Erythroblast (primary cell): ENCODE results near the gene SH3RF1.
"Not testable (repeated sequence)": the region's sequence is repeated elsewhere in the genome, so short reads cannot be mapped to it uniquely, and the experiment has no call there.

ENCODE experiments used
- DNase-seq, 2 experiments: peaks; one replicate each; lab custom pipeline; 2025; lab: John Stamatoyannopoulos, UW
- GATA1 ChIP-seq: IDR thresholded peaks from 2 replicates; pipeline ENCODE4 v1.6.1; 2011; ENCODE audit warnings: low read depth, mild to moderate bottlenecking, control low read depth, low read length, moderate library complexity
- POLR2A ChIP-seq: IDR thresholded peaks from 2 replicates; pipeline ENCODE4 v1.6.1; 2011; ENCODE audit warnings: mild to moderate bottlenecking, low read length

Gene SH3RF1

GRCh38 chr4:169201222-169202144 is 69.3 kb downstream of the SH3RF1 start:
- TF ChIP-seq GATA1 (no peak), POLR2A (no peak)
- no peak for DNase-seq

- no peak for DNase-seq
- TF ChIP-seq GATA1 (no peak), POLR2A (no peak)
These were observed 70.3 kb downstream of the SH3RF1 start for GRCh38 chr4:169200361-169201030.

- no peak for DNase-seq
- TF ChIP-seq POLR2A, result no peak
- no peak for TF ChIP-seq GATA1
These were observed 71.6 kb downstream of the SH3RF1 start for GRCh38 chr4:169199184-169199583.

GRCh38 chr4:169198167-169198566 is 72.6 kb downstream of the SH3RF1 start:
- no peak for DNase-seq
- TF ChIP-seq GATA1 (no peak), POLR2A (no peak)

- not testable (repeated sequence) for DNase-seq
These were observed 73.5 kb downstream of the SH3RF1 start for GRCh38 chr4:169197206-169197605.

- no peak for DNase-seq
- no peak for TF ChIP-seq POLR2A
- no peak for TF ChIP-seq GATA1
These were observed 75.7 kb downstream of the SH3RF1 start for GRCh38 chr4:169195032-169195431.

GRCh38 chr4:169189968-169190367 is 80.8 kb downstream of the SH3RF1 start:
- not testable (repeated sequence) for DNase-seq

GRCh38 chr4:169189372-169189771 is 81.4 kb downstream of the SH3RF1 start:
- TF ChIP-seq POLR2A, result no peak
- TF ChIP-seq GATA1, result no peak
- no peak for DNase-seq

GRCh38 chr4:169188204-169188603 is 82.6 kb downstream of the SH3RF1 start:
- no peak for DNase-seq
- no peak for TF ChIP-seq POLR2A

- no peak for DNase-seq
- TF ChIP-seq GATA1 (no peak), POLR2A (no peak)
These were observed 85.4 kb downstream of the SH3RF1 start for GRCh38 chr4:169185133-169185956.

GRCh38 chr4:169184686-169185085 is 86.1 kb downstream of the SH3RF1 start:
- DNase-seq, result no peak

GRCh38 chr4:169184236-169184635 is 86.5 kb downstream of the SH3RF1 start:
- TF ChIP-seq GATA1, result no peak
- TF ChIP-seq POLR2A, result no peak
- no peak for DNase-seq

More at GRCh38 chr4:169184686-169185085, 86.1 kb downstream of the SH3RF1 start:
- TF ChIP-seq POLR2A (no peak), GATA1 (no peak)

- DNase-seq, result no peak
- TF ChIP-seq GATA1 (no peak), POLR2A (no peak)
These were observed 87.2 kb downstream of the SH3RF1 start for GRCh38 chr4:169183581-169183980.
